GM23338 (cell line): ENCODE data around the gene BRF1. TPM values are rescaled to one million over a fixed set of nuclear protein-coding genes. Genes with fewer than 3 reads are reported as not detected.

Source experiments
- polyA plus RNA-seq: library from polyadenylated mRNA; unstranded; fragments of >200 nt; fragmentation: Nextera tagmentation; extraction: Ambion mirVana; gene quantifications from 2 replicates; pipeline ENCODE4 v1.2.1, GENCODE V29; 2016
- total RNA-seq: library from RNA; depleted of rRNA; stranded (reverse); fragments of >200 nt; shearing (Covaris generic); gene quantifications from 2 replicates; pipeline ENCODE4 v1.2.3, GENCODE V29; 2014; rRNA removed

Gene BRF1
- total and polyA plus RNA-seq, 2 experiments from 2014 or later: 8.6 to 29.9 TPM

Other genes starting within 250 kb of the BRF1 start
- gene GPR132, start 235.6 kb downstream of the BRF1 start, total RNA-seq: 0.14 TPM in 1 of 2 replicates, not detected in the other
- gene GPR132, start 235.6 kb downstream of the BRF1 start, polyA plus RNA-seq: 0.09 TPM in 1 of 2 replicates, not detected in the other
- 9.6 and 10.3 TPM in 2 replicates for gene JAG2, start 132.2 kb downstream of the BRF1 start, total RNA-seq
- 1.9 and 2.6 TPM in 2 replicates for gene JAG2, start 132.2 kb downstream of the BRF1 start, polyA plus RNA-seq
- 13.6 and 14.8 TPM in 2 replicates for gene NUDT14, start 119.7 kb downstream of the BRF1 start, total RNA-seq
- 38.4 and 41.0 TPM in 2 replicates for gene NUDT14, start 119.7 kb downstream of the BRF1 start, polyA plus RNA-seq
- 11.6 and 12.1 TPM in 2 replicates for gene BTBD6, start 52.5 kb downstream of the BRF1 start, total RNA-seq
- gene BTBD6, start 52.5 kb downstream of the BRF1 start, polyA plus RNA-seq: 2.2 and 3.2 TPM in 2 replicates
- 67.7 and 79.0 TPM in 2 replicates for gene PACS2, start 13.7 kb upstream of the BRF1 start, total RNA-seq
- 22.5 and 27.5 TPM in 2 replicates for gene PACS2, start 13.7 kb upstream of the BRF1 start, polyA plus RNA-seq
- gene TEX22, start 97.5 kb upstream of the BRF1 start, total RNA-seq: 0.21 and 0.54 TPM in 2 replicates
- 0.10 and 0.21 TPM in 2 replicates for gene TEX22, start 97.5 kb upstream of the BRF1 start, polyA plus RNA-seq
- gene MTA1, start 118.8 kb upstream of the BRF1 start, total RNA-seq: 104 and 126 TPM in 2 replicates
- gene MTA1, start 118.8 kb upstream of the BRF1 start, polyA plus RNA-seq: 53.3 and 63.2 TPM in 2 replicates
- gene CRIP2, start 173.8 kb upstream of the BRF1 start, total RNA-seq: 3.4 and 5.0 TPM in 2 replicates
- gene CRIP2, start 173.8 kb upstream of the BRF1 start, polyA plus RNA-seq: 9.6 and 12.3 TPM in 2 replicates
- 0.80 and 7.7 TPM in 2 replicates for gene CRIP1, start 185.9 kb upstream of the BRF1 start, total RNA-seq
- gene CRIP1, start 185.9 kb upstream of the BRF1 start, polyA plus RNA-seq: 8.4 and 13.2 TPM in 2 replicates
- gene TEDC1, start 190.2 kb upstream of the BRF1 start, total RNA-seq: 3.9 and 16.3 TPM in 2 replicates
- 4.1 and 5.9 TPM in 2 replicates for gene TEDC1, start 190.2 kb upstream of the BRF1 start, polyA plus RNA-seq
- gene TMEM121, start 225.6 kb upstream of the BRF1 start, total RNA-seq: 0.93 and 1.3 TPM in 2 replicates
- gene TMEM121, start 225.6 kb upstream of the BRF1 start, polyA plus RNA-seq: 0.13 and 0.42 TPM in 2 replicates